GM12878 (cell line): ENCODE measurements around the gene PDE10A. TPM values are rescaled to one million over a fixed set of nuclear protein-coding genes. Genes with fewer than 3 reads are reported as not detected.

Experiments
- ATAC-seq: fragments of 200-7000 bp; cut with Tn5 transposase; 3 replicates; pipeline ENCODE4 v1.9.1; 2020; ENCODE audit warnings: mild to moderate bottlenecking, moderate library complexity
- BruUV-seq: library from RNA; stranded (reverse); fragments of 400-500 nt; replicated peaks from 2 replicates; lab custom pipeline; 2021; lab: Mats Ljungman, UMichigan
- CTCF ChIA-PET: fragments of 300-600 bp; sonication (Branson Sonifier 250); formaldehyde crosslinking; extraction: SDS; loops from one replicate; lab custom pipeline; 2021; ENCODE audit warnings: inconsistent platforms; lab: Yijun Ruan, JAX
- POLR2A ChIA-PET: fragments of 350-600 bp; formaldehyde crosslinking; extraction: SDS; loops from one replicate; lab custom pipeline; 2021; ENCODE audit warnings: inconsistent platforms; lab: Charles Lee
- RAD21 ChIA-PET: fragments of 300-600 bp; sonication (Branson Sonifier 250); formaldehyde crosslinking; loops from one replicate; lab custom pipeline; 2023; ENCODE audit warnings: antibody characterized with exemption; ENCODE audit not compliant: unreplicated experiment; lab: Charles Lee
- SMC1A ChIA-PET: fragments of 300-600 bp; sonication (Branson Sonifier 250); formaldehyde crosslinking; loops from one replicate; lab custom pipeline; 2023; ENCODE audit not compliant: unreplicated experiment, uncharacterized antibody; lab: Charles Lee
- DNase-seq: peaks from one replicate; pipeline ENCODE4 v3.0.0-alpha.2; 2011; ENCODE audit warnings: low read depth, low spot score
- FAIRE-seq: peaks from 3 replicates; lab custom pipeline; 2011; peaks lifted over from hg19 to GRCh38; lab: Jason Lieb, UNC
- H2AFZ ChIP-seq: 2 replicates; pipeline ENCODE4 v1.6.0; 2011; ENCODE audit warnings: low read depth, low read length, control low read depth; ENCODE audit not compliant: control insufficient read depth
- H3K27ac ChIP-seq: 2 replicates; pipeline ENCODE4 v1.5.1; 2011; ENCODE audit warnings: control low read depth; ENCODE audit not compliant: control insufficient read depth, insufficient read depth
- H3K27me3 ChIP-seq, 2 experiments: replicated peaks in 1 of 2; 2 replicates each; pipeline versions ENCODE4 v1.6.0 to v1.6.1; 2011; ENCODE audit warnings: low read length in 1 of 2; ENCODE audit not compliant: control insufficient read depth in 2 of 2, insufficient read depth in 2 of 2
- H3K36me3 ChIP-seq, 2 experiments: 2 replicates each; pipeline ENCODE4 v1.5.1; 2011; ENCODE audit warnings: low read length in 1 of 2; ENCODE audit not compliant: control insufficient read depth in 2 of 2, insufficient read depth in 2 of 2
- H3K4me1 ChIP-seq: 2 replicates; pipeline ENCODE4 v1.6.1; 2011; ENCODE audit warnings: mild to moderate bottlenecking, low read length, moderate library complexity, mixed read lengths; ENCODE audit not compliant: control insufficient read depth, insufficient read depth
- H3K4me2 ChIP-seq: 2 replicates; pipeline ENCODE4 v1.6.0; 2011; ENCODE audit warnings: control low read depth; ENCODE audit not compliant: control insufficient read depth, insufficient read depth
- H3K4me3 ChIP-seq: fragments of 200-600 bp; sonication (generic); 2 replicates; pipeline ENCODE4 v1.5.1; 2016
- H3K79me2 ChIP-seq: 2 replicates; pipeline ENCODE4 v1.6.0; 2011; ENCODE audit warnings: low read length; ENCODE audit not compliant: control insufficient read depth, insufficient read depth
- H3K9ac ChIP-seq: 2 replicates; pipeline ENCODE4 v1.8.0; 2011; ENCODE audit warnings: low read length, control low read depth, mixed read lengths; ENCODE audit not compliant: control insufficient read depth, insufficient read depth
- H3K9me3 ChIP-seq: replicated peaks from 3 replicates; pipeline ENCODE4 v1.5.1; 2011; ENCODE audit warnings: mild to moderate bottlenecking, low read length; ENCODE audit not compliant: control insufficient read depth, insufficient read depth
- H4K20me1 ChIP-seq: 2 replicates; pipeline ENCODE4 v1.6.0; 2011; ENCODE audit not compliant: control insufficient read depth, insufficient read depth
- ASH2L ChIP-seq: fragments of 300-600, 200-600 bp; sonication (generic); IDR thresholded peaks from 2 replicates; pipeline ENCODE4 v1.6.1; 2017; ENCODE audit warnings: low read depth, mild to moderate bottlenecking, borderline replicate concordance
- BCL11A ChIP-seq: IDR thresholded peaks from 2 replicates; pipeline ENCODE4 v1.6.1; 2011; ENCODE audit warnings: low read depth, low read length
- BMI1 ChIP-seq: fragments of 450-650 bp; IDR thresholded peaks from 2 replicates; pipeline ENCODE4 v1.6.1; 2016; ENCODE audit warnings: mild to moderate bottlenecking, moderate library complexity, borderline replicate concordance
- MEF2A ChIP-seq: IDR thresholded peaks from 2 replicates; pipeline ENCODE4 v1.6.1; 2011; ENCODE audit warnings: low read depth, mild to moderate bottlenecking, low read length, moderate library complexity; ENCODE audit not compliant: insufficient read depth
- MLLT1 ChIP-seq: fragments of 450-650 bp; IDR thresholded peaks from 2 replicates; pipeline ENCODE4 v1.6.1; 2016; ENCODE audit warnings: mild to moderate bottlenecking
- NR2F1 ChIP-seq: fragments of 450-650 bp; conservative IDR thresholded peaks from 2 replicates; pipeline ENCODE4 v1.6.1; 2017; ENCODE audit warnings: mild to moderate bottlenecking
- PAX8 ChIP-seq: fragments of 450-650 bp; IDR thresholded peaks from 2 replicates; pipeline ENCODE4 v1.6.1; 2017; ENCODE audit warnings: mild to moderate bottlenecking, moderate library complexity
- RB1 ChIP-seq: fragments of 450-650 bp; formaldehyde crosslinking; IDR thresholded peaks from 2 replicates; pipeline ENCODE4 v1.6.1; 2017; ENCODE audit warnings: mild to moderate bottlenecking, borderline replicate concordance
- SMC3 ChIP-seq: IDR thresholded peaks from 2 replicates; pipeline ENCODE4 v1.6.1; 2011; ENCODE audit warnings: low read length, improper control_type of control experiment, borderline replicate concordance
- TAF1 ChIP-seq: IDR thresholded peaks from 2 replicates; pipeline ENCODE4 v1.6.1; 2011; ENCODE audit warnings: mild to moderate bottlenecking, low read depth, low read length, borderline replicate concordance
- TCF3 ChIP-seq: IDR thresholded peaks from 2 replicates; pipeline ENCODE4 v1.6.1; 2012; ENCODE audit warnings: low read depth, mild to moderate bottlenecking, low read length, borderline replicate concordance; ENCODE audit not compliant: insufficient read depth
- ZNF622 ChIP-seq: fragments of 450-650 bp; IDR thresholded peaks from 2 replicates; pipeline ENCODE4 v1.6.1; 2017; ENCODE audit warnings: mild to moderate bottlenecking, inconsistent platforms
- WGBS: methylation state at CpG from one replicate; pipeline ENCODE4 v1.1.6; 2016; ENCODE audit warnings: low lambda C conversion rate; ENCODE audit not compliant: insufficient replicate concordance, insufficient coverage; ENCODE audit errors: missing lambda C conversion rate; 5-methylcytosine and 5-hydroxymethylcytosine counted together
- in situ Hi-C: fragments of 300-500 bp; cut with MboI; formaldehyde crosslinking; loops from 9 replicates; pipeline ENCODE4 v1.14.3; 2018; ENCODE audit warnings: mixed read lengths
- intact Hi-C: fragments of 100-400 bp; cut with micrococcal nuclease; formaldehyde crosslinking; loops from one replicate; pipeline ENCODE4 v1.14.2; 2022; ENCODE audit not compliant: unreplicated experiment
- polyA plus RNA-seq, 11 experiments: library from polyadenylated mRNA; depleted of rRNA in 4 of 11; unstranded in 6 of 11; stranded (reverse) in 5 of 11; fragments of >200 nt; fragmentation: Nextera tagmentation in 4 of 11; fragmentation: Illumina TruSeq in 1 of 11; extraction: Ambion mirVana in 4 of 11; extraction: Trizol in 1 of 11; gene quantifications; 1 replicate in 1 of 11; 2 replicates in 10 of 11; pipeline versions ENCODE4 v1.2.1 to v1.2.3, GENCODE V29; 2011 to 2016; ENCODE audit warnings: inconsistent platforms in 2 of 11, missing spikeins in 2 of 11, low read depth in 1 of 11
- total RNA-seq, 4 experiments: library from RNA; depleted of rRNA in 3 of 4; stranded (reverse); fragments of >200 nt in 3 of 4; fragmentation: Illumina TruSeq in 1 of 4; extraction: Trizol in 1 of 4; gene quantifications; 2 replicates each; pipeline versions ENCODE4 v1.2.1 to v1.2.3, GENCODE V29; 2013 to 2021
- TF ChIP-seq, protein P1 (sequence below): fragments of 450-650 bp; conservative IDR thresholded peaks from 2 replicates; pipeline ENCODE4 v1.6.1; 2017; ENCODE audit warnings: mild to moderate bottlenecking, moderate library complexity
- TF ChIP-seq, protein P2 (sequence below): fragments of 450-650 bp; IDR thresholded peaks from 2 replicates; pipeline ENCODE4 v1.6.1; 2014; ENCODE audit warnings: mild to moderate bottlenecking
- TF ChIP-seq, protein P3 (sequence below), 3 experiments: IDR thresholded peaks in 2 of 3; conservative IDR thresholded peaks in 1 of 3; 2 replicates each; pipeline ENCODE4 v1.5.1; 2011; ENCODE audit warnings: low read depth in 3 of 3, low read length in 3 of 3, mild to moderate bottlenecking in 3 of 3, control low read depth in 2 of 3, moderate library complexity in 2 of 3, inconsistent platforms in 1 of 3, mixed read lengths in 1 of 3; ENCODE audit not compliant: control insufficient read depth in 2 of 3, insufficient read depth in 1 of 3; ENCODE audit errors: extremely low read depth in 1 of 3

PDE10A gene
- total and polyA plus RNA-seq, 10 of the 15 experiments (the other 5 are each of a cell fraction or from before 2014, with no cell fraction given), result under 0.01 to 1.3 (median 0.03) TPM; not detected in 2

DNA sequence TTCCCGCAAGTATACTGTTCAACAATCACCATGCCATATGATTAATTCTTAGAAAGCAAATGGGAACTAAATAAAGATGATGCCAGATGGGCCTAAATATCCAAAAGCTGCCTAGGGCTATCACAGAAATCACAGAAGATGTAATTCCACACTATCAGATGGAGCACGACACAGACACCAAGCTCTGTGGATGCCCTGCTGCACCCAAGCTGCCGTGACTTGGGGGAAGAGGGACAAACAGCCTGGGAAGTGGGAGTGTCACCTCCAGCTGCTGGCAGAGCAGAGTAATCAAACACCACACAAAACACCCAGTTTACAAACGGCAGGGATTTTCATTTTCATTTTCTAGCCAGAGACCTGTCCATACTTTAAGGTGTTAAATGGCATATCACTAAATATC is 35.7 kb downstream of the PDE10A start (continued):
- no peak for TF ChIP-seq BMI1
- no peak for TF ChIP-seq RB1
- no peak for TF ChIP-seq ASH2L
- no peak for TF ChIP-seq NR2F1
- no peak for TF ChIP-seq BCL11A
- TF ChIP-seq, protein P1, sequence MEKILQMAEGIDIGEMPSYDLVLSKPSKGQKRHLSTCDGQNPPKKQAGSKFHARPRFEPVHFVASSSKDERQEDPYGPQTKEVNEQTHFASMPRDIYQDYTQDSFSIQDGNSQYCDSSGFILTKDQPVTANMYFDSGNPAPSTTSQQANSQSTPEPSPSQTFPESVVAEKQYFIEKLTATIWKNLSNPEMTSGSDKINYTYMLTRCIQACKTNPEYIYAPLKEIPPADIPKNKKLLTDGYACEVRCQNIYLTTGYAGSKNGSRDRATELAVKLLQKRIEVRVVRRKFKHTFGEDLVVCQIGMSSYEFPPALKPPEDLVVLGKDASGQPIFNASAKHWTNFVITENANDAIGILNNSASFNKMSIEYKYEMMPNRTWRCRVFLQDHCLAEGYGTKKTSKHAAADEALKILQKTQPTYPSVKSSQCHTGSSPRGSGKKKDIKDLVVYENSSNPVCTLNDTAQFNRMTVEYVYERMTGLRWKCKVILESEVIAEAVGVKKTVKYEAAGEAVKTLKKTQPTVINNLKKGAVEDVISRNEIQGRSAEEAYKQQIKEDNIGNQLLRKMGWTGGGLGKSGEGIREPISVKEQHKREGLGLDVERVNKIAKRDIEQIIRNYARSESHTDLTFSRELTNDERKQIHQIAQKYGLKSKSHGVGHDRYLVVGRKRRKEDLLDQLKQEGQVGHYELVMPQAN, result no peak
- no peak for TF ChIP-seq TCF3

GRCh38 chr6:165626711-165627110 is 36.3 kb downstream of the PDE10A start:
- RAD21 ChIA-PET, result no interaction called here
- no peak for ATAC-seq
- no TSS peak for BruUV-seq
- SMC1A ChIA-PET, result no interaction called here
- POLR2A ChIA-PET, result no interaction called here
- Histone ChIP-seq H3K9me3 (no peaks in the 10 kb centered on the region), H3K9ac (no peak overlapping the region), H3K4me2 (no peak overlapping the region), H4K20me1 (no peaks in the 10 kb centered on the region), H3K4me3 (no peak overlapping the region), H3K27me3 (no peaks in the 10 kb centered on the region), H2AFZ (no peak overlapping the region), H3K27ac (no peak overlapping the region), H3K4me1 (no peaks in the 10 kb centered on the region), H3K36me3 (no peaks in the 10 kb centered on the region), H3K79me2 (no peaks in the 10 kb centered on the region)
- in situ Hi-C loops, result no loop called here
- intact Hi-C loops, result no loop called here
- FAIRE-seq, result no peak
- CTCF ChIA-PET, result no interaction called here
- DNase-seq, result no peak
- WGBS, result 22% methylated on average over 6 of the region's 6 CpGs
- TF ChIP-seq PAX8, result no peak
- no peak for TF ChIP-seq SMC3
- no peak for TF ChIP-seq ZNF622
- TF ChIP-seq, protein P2, sequence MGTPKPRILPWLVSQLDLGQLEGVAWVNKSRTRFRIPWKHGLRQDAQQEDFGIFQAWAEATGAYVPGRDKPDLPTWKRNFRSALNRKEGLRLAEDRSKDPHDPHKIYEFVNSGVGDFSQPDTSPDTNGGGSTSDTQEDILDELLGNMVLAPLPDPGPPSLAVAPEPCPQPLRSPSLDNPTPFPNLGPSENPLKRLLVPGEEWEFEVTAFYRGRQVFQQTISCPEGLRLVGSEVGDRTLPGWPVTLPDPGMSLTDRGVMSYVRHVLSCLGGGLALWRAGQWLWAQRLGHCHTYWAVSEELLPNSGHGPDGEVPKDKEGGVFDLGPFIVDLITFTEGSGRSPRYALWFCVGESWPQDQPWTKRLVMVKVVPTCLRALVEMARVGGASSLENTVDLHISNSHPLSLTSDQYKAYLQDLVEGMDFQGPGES, result no peak
- TF ChIP-seq, protein P3, sequence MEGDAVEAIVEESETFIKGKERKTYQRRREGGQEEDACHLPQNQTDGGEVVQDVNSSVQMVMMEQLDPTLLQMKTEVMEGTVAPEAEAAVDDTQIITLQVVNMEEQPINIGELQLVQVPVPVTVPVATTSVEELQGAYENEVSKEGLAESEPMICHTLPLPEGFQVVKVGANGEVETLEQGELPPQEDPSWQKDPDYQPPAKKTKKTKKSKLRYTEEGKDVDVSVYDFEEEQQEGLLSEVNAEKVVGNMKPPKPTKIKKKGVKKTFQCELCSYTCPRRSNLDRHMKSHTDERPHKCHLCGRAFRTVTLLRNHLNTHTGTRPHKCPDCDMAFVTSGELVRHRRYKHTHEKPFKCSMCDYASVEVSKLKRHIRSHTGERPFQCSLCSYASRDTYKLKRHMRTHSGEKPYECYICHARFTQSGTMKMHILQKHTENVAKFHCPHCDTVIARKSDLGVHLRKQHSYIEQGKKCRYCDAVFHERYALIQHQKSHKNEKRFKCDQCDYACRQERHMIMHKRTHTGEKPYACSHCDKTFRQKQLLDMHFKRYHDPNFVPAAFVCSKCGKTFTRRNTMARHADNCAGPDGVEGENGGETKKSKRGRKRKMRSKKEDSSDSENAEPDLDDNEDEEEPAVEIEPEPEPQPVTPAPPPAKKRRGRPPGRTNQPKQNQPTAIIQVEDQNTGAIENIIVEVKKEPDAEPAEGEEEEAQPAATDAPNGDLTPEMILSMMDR (IDR thresholded peaks at IDR 0.05 in 2 of 3, conservative IDR thresholded peaks at IDR 0.05 in 1 of 3; ENCODE audit: control insufficient read depth in 2 of 3, extremely low read depth in 1 of 3, insufficient read depth in 1 of 3, low read depth in 3 of 3, low read length in 3 of 3), result no peak
- TF ChIP-seq, protein P1, result no peak
- no peak for TF ChIP-seq MLLT1
- no peak for TF ChIP-seq MEF2A
- TF ChIP-seq ASH2L, result no peak
- TF ChIP-seq TAF1, result no peak
